Neutrophil (primary cell): ENCODE measurements around the gene THBS3.
A peak's percentile ranks its signal among the peaks of the same experiment; 100 is the strongest.

ENCODE experiments used
- H3K27ac ChIP-seq: fragments of 200-600 bp; sonication (generic); 2 replicates; pipeline ENCODE4 v1.5.1; 2016; ENCODE audit warnings: mild to moderate bottlenecking, moderate library complexity
- H3K27me3 ChIP-seq: fragments of 200-600 bp; sonication (generic); 2 replicates; pipeline ENCODE4 v1.6.0; 2016; ENCODE audit warnings: mild to moderate bottlenecking
- H3K36me3 ChIP-seq: fragments of 200-600 bp; sonication (generic); 2 replicates; pipeline ENCODE4 v1.5.1; 2017
- H3K4me1 ChIP-seq, 2 experiments: fragments of 200-600 bp in 1 of 2; sonication (generic) in 1 of 2; 1 replicate in 1 of 2; 2 replicates in 1 of 2; pipeline versions ENCODE4 v1.5.1 to v1.6.1; 2013 to 2016; ENCODE audit warnings: low read depth in 1 of 2, low read length in 1 of 2, mild to moderate bottlenecking in 1 of 2, moderate library complexity in 1 of 2; ENCODE audit not compliant: control insufficient read depth in 1 of 2, insufficient read depth in 1 of 2
- H3K4me3 ChIP-seq, 2 experiments: fragments of 200-600 bp in 1 of 2; sonication (generic) in 1 of 2; 1 replicate in 1 of 2; 2 replicates in 1 of 2; pipeline ENCODE4 v1.5.1; 2013 to 2016; ENCODE audit warnings: low read depth in 1 of 2, low read length in 1 of 2, mild to moderate bottlenecking in 1 of 2, moderate library complexity in 1 of 2
- H3K9me3 ChIP-seq: fragments of 200-600 bp; sonication (generic); 2 replicates; pipeline ENCODE4 v1.5.1; 2016
- CTCF ChIP-seq: fragments of 200-600 bp; sonication (generic); IDR thresholded peaks from 2 replicates; pipeline ENCODE4 v1.5.1; 2016; ENCODE audit warnings: antibody characterized with exemption

The THBS3 gene

DNA sequence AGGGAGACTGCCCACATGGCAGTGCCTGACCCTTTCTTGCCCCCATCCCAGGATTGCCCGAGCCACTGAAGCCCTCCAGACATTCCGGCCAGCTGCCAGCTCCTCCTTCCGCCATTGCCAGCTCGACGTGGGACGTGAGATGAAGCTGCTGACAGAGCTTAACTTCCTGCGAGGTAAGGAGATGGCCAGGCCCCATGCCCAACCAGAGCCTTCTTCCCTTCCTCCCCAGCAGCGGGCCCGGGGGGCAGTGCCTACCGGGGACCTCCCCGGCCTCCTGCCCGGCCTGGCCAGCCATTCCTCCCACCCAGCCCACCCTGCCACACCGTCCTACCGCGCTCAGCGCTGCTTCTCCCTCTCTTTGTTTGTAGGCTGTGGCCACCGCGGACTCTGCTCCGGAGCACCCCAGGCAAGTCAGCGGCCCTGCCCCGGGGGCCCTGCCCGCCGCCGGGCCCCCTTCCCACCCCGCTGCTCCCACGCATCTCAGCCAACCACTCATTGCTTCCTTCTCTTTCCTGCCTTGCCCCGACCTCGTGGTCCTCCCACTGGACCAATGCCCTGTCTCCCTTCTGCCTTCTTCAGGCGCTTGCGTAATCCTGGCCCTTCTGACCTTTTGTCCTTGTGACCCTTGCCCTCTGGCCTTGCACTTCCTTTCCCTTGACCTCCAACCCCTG is 29.1 kb downstream of the THBS3 start:
- no peak for TF ChIP-seq CTCF
- no peak overlapping the region for H3K27ac ChIP-seq
- H3K4me1 ChIP-seq = peaks cover 20 to 24% of the 10 kb centered on the region in 2 experiments
- no peaks in the 10 kb centered on the region for H3K36me3 ChIP-seq
- peaks cover 19% of the 10 kb centered on the region for H3K27me3 ChIP-seq
- H3K4me3 ChIP-seq = no peak overlapping the region
- no peaks in the 10 kb centered on the region for H3K9me3 ChIP-seq

DNA sequence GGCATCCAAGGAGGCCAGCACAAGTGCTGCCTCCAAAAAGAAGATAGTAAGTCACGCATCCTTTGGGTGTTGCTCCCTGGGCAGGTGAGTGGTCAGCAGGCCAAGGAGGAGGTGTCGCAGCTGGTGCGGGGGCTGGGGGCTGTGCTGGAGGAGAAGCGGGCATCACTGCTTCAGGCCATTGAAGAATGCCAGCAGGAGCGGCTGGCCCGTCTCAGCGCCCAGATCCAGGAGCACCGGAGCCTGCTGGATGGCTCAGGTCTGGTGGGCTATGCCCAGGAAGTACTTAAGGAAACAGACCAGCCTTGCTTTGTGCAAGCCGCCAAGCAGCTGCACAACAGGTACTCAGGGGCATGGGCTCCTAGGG is 29.8 kb downstream of the THBS3 start:
- no peaks in the 10 kb centered on the region for H3K9me3 ChIP-seq
- H3K27ac ChIP-seq = no peak overlapping the region
- no peaks in the 10 kb centered on the region for H3K36me3 ChIP-seq
- peaks cover 19% of the 10 kb centered on the region for H3K27me3 ChIP-seq
- TF ChIP-seq CTCF = no peak
- H3K4me3 ChIP-seq = no peak overlapping the region
- peaks cover 25 to 28% of the 10 kb centered on the region in 2 experiments for H3K4me1 ChIP-seq

DNA sequence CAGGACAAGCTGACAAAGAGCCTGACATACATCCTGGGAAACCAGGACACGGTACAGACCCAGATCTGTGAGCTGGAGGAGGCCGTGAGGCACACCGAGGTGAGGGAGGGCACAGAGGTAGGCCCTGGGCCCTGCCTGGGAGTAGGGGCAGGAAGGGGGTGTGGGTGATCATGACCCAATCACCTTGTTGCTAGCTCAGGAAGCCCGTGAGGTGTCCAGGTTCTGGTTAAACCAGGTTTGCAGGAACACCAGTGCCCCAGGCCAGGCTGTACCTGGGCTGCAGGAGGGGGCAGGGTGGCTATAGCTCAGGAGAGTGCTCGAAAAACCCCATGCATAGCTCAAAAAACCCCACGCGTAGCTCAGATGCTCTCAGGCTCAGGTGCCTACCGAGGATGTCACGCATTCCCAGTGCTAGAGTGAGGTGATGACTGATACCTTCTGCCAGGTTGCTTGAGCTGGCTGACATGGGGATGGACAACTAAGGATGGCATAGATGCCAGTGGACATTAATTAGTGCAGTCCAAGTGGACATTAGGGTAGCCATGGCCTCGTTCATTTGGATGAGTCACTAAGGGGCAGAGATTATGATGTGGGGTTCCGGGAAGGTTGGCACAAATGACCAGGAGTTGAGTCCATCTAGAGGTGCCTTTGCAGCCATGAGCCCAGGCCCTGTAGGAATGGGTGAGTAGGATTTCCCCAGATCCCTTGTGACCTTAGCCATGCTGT is 30.3 kb downstream of the THBS3 start:
- peaks cover 28 to 33% of the 10 kb centered on the region in 2 experiments for H3K4me1 ChIP-seq
- peaks cover 19% of the 10 kb centered on the region for H3K27me3 ChIP-seq
- H3K9me3 ChIP-seq = no peaks in the 10 kb centered on the region
- H3K36me3 ChIP-seq = no peaks in the 10 kb centered on the region
- H3K27ac ChIP-seq = no peak overlapping the region
- no peak overlapping the region for H3K4me3 ChIP-seq
- TF ChIP-seq CTCF = no peak

DNA sequence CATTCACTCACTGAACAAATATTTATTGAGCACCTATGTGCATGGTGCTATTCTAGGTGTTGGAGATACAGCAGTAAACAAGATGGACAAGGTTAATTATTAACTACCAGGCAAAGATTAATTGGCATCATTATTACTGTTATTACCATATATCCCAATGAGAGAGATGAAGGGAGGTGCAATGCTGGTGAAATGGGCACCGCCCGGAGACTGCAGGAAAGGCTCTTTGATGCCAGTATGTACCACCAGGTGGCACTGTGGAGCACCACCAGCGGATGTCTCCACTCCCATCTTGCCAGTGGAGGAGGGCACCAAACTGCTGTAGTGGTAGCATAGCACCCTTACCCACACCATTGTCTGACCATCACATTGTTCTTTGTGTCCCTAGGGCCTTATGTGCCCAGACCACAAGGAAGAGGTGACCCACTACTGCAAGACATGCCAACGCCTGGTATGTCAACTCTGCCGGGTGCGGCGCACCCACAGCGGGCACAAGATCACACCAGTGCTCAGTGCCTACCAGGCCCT is 31.1 kb downstream of the THBS3 start:
- peak; percentile 89 for TF ChIP-seq CTCF
- H3K9me3 ChIP-seq = no peaks in the 10 kb centered on the region
- H3K4me3 ChIP-seq = no peak overlapping the region
- H3K36me3 ChIP-seq = no peaks in the 10 kb centered on the region
- H3K4me1 ChIP-seq = peaks cover 32 to 37% of the 10 kb centered on the region in 2 experiments
- H3K27me3 ChIP-seq = peaks cover 19% of the 10 kb centered on the region
- no peak overlapping the region for H3K27ac ChIP-seq

DNA sequence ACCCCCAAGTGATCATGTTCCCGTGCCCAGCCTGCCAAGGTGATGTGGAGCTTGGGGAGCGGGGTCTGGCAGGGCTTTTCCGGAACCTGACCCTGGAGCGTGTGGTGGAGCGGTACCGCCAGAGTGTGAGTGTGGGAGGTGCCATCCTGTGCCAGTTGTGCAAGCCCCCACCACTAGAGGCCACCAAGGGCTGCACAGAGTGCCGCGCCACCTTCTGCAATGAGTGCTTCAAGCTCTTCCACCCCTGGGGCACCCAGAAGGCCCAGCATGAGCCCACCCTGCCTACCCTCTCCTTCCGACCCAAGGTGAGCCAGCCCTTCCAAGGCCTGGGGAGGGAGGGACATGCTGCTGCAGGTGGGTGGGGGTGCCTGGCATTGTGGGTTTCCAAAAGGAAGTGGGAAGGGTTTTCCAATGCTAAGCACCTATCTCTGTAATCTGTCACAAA is 31.7 kb downstream of the THBS3 start:
- Histone ChIP-seq H3K9me3 (no peaks in the 10 kb centered on the region), H3K4me3 (no peak overlapping the region), H3K27ac (no peak overlapping the region), H3K4me1 (peaks cover 32 to 37% of the 10 kb centered on the region in 2 experiments), H3K36me3 (no peaks in the 10 kb centered on the region), H3K27me3 (peaks cover 19% of the 10 kb centered on the region)
- TF ChIP-seq CTCF = no peak
